ENCODE results near the gene HDAC10.

Gene HDAC10

GRCh38 chr22:50269970-50270665, 19.1 kb upstream of the HDAC10 start, which contains the start of gene MAPK11:
MAPK11 (minus strand) TSS chr22:50270380; CDS start chr22:50270292, 88 bp downstream.
- DNase-seq (ENCODE audit: low read depth), result no peak

- no peak for DNase-seq (ENCODE audit: low read depth)
Measured at GRCh38 chr22:50269573-50269969, 18.5 kb upstream of the HDAC10 start.

DNA sequence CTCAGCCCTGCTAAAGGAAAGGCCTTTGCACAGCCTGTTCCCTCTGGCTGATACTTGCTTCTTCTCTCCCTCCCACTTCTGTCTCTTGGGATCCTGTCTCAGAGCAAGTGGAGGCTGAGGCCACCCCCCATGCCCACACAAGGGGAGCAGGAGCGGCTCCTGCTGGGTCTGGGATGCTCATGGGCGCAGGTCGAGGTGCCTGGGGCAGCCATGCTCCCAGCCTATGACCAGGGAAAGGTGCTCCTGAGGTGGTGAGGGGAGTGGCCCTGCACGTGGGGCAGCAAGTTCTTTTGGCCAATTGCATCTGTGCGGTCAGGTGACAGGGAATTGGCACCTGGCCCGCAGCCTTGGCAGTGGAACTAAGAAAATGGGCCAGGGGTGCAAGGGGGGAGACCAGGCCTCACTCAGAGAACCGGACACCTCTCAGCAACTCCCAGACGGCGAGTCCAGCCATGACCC, 17.6 kb upstream of the HDAC10 start:
- no peak for DNase-seq (ENCODE audit: low read depth)

DNA sequence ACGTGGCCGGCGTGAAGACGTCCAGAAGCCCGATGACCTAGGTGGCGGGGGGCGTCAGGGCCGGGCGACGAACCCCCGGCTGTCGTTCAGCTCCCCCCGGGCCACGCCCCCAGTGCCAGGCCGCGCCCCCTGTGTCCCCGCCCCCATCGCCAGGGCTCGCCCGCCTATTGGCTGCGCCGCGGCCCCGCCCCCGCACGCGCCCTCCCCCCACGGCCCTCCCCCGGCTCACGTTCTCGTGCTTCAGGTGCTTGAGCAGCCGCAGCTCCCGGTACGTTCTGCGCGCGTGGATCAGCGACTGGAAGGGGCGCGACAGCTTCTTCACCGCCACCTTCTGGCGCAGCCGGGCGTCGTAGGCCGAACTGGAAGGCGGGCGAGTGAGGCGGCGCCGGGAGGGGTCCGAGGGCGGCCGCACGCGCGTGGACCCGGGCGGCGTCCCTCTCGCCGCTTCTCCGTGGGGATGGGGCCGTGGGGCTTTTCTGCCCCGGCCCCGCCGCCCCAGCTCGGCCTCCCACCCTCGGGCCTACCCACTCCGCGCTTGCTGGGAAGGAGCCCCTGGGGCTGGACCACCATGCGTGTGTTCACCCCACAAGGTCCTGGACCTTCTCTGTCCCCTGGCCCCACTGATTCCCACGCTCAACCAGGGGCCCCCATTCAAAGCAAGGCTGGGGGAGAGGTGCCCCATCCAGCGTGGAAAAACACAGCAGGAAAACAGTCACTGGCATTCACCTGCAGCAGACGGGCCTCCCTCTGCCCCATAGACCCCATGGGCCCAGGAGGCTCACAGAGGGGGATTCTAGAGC, 16.7 kb upstream of the HDAC10 start:
- DNase-seq (ENCODE audit: low read depth), result no peak

DNA sequence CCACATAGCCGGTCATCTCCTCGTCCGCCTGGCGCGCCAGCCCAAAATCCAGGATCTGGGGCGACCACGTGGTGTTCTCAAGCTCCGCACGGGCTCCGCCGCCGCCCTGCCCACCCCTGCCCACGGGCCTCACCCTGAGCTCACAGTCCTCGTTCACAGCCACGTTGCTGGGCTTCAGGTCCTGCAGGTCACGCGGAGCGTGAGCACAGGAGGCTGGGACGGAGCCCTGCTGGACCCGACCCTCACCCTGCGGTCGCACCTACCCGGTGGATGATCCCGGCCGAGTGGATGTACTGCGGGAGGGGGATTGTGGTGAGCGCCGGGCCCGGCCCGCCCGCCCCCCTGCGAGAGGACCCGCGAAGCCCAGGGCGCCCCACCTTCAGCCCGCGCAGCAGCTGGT, 15.9 kb upstream of the HDAC10 start:
- DNase-seq (ENCODE audit: low read depth), result no peak

- DNase-seq (ENCODE audit: low read depth), result no peak
Measured at GRCh38 chr22:50264946-50265669, 14.0 kb upstream of the HDAC10 start.

DNA sequence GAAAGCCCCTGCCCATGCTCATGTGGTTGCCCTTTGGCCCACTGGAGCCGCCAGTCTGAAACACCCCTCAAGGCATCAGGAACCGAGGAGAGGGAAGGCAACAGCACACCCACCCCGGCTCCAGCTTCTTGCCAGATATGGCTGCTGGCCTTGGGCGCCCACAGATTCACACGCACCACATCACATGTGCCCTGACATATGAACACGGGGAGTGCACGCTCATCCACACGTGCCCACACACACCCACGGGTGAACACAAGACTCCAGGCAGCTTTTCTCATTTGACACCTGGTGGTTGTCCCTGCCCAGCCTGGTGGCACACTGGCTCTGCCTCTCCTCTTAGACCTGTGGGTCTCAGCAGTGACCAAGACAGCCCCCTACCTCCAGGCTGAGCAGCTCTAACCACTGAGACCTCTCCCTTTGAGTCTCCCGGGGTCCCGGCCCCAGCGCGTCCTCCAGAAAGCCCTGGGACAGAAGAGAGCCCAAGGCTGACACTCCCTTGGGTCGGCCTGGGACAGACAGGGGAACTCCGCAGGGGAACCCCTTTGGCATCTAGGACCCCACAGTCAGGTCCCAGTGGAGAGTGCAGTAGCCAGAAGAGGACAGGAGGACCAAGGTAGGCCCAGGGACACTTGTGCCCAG, 13.2 kb upstream of the HDAC10 start:
- no peak for DNase-seq (ENCODE audit: low read depth)

- no peak for DNase-seq (ENCODE audit: low read depth)
Measured at GRCh38 chr22:50262973-50263617, 12.0 kb upstream of the HDAC10 start.

DNA sequence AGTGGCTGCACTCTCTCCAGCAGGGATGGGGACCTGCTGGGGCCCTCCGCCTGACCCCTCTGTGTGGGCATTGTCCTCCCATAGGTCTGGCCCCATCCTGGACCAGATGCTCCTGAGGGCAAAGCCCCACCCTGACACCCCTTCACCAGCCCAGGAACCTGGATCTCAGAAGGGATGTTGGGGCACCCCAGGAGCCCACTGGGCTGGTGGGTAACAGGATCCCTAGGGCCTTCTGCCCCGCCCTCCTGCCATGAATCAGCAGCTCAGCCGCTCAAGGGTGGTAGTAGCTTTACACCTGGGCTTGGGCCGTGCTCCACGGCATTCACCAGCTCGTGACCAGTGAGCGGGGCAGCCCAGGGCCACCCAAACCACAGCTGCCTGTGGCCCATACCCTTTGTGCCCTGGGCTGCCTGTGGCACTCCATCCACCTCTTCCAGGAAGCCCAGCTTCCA, 11.4 kb upstream of the HDAC10 start:
- DNase-seq (ENCODE audit: low read depth), result no peak

- no peak for DNase-seq (ENCODE audit: low read depth)
Measured at GRCh38 chr22:50261615-50262459, 10.8 kb upstream of the HDAC10 start, which contains the start of gene MAPK12. MAPK12 (minus strand) TSS chr22:50261683; CDS start chr22:50261509, 174 bp downstream.

DNA sequence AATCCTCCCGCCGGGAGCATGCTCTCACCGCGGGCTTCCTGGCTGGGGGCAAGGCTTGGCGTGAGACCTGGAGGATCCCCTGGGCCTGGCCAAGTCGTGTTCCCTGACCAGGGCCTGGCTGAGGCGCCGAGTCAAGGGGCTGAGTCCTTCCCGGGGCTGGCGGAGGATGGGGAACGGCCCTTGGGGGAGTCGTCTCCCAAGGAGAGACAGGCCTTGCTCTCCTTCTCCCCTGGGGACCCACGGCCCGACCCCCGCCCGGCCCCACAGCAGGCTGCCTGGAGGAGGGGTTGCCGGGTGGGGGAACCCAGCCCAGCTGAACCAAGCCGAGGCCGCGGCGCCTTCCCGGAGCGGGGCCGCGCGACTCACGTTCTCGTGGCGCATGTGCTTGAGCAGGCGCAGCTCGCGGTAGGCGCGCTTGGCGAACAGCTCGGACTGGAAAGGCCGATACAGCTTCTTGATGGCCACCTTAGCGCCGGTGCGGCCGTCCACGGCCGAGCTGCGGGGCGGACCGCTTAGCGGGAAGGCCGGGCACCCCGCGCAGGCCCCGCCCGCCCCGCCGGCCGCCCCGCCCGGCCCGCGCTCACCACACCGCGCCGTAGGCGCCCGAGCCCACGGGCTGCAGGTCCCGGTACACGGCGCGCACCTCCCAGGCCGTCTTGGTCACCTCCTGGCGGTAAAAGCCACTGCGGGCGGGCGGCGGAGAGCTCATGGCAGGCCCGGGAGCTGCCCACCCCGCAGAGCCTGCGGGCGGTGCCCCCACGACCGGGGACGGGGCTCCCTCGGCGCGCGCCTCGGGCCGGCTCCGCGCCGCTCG, 9.9 kb upstream of the HDAC10 start:
- DNase-seq (ENCODE audit: low read depth), result no peak

GRCh38 chr22:50260434-50260800, 9.4 kb upstream of the HDAC10 start:
- no peak for DNase-seq (ENCODE audit: low read depth)

DNA sequence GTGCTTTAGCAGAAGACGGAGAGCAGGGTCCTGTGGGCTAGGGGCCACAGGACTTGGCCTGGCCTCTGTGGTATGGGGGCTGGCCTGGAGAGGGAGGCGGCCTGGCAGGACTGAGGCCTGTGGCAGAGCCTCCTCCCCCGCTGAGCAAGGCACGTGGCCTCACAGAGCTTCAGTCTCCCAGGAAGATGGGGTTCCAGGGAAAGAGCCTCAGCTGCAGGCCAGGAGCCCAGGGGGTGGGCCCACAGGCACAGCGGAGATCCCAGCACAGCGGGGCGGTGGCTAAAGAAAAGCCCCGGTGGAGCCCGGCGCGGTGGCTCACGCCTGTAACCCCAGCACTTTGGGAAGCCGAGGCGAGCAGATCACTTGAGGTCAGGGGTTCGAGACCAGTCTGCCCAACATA, 8.2 kb upstream of the HDAC10 start:
- no peak for DNase-seq (ENCODE audit: low read depth)

DNA sequence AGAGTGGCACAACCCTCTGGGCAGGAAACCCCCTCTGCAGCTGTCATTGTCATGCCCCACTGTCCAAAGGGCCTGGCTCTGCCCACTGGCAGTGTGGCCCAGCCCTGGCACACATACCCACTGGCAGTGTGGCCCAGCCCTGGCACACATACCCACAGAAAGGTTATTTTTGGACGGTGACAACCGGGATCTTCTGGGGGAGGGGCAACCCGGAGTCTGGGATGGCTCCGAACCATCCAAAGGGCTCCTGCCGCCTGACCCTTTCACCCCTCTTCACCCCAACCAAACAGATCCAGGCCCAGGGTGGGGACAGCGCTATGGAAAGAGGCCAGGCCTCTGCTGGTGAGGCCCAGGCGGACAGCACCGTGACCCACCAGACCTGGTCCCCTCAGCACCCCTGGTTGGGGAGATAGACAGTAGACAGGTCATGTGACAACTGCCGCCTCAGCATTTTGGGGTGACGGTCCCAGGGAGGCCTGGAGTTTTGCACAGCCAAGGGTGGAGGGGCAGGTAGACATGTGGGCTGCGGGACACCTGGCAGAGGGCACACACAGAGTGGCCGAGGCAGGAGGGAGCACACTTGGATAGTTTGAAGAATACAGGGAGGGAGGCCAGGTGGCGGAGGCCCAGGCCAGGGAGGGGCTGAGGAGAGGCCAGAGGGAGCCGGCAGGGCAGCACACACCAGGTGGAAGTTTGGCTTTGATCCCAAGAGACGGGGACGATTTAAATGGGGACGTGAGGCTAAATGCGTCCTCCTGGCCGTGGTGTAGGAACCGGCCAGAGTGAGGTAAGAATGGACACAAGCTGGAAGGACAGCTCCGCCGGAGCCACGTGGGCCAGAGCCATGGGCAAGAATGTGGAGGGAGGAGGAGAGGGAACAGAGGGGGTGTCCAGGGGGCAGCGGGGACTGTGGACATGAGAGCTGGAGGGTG, 7.6 kb upstream of the HDAC10 start:
- DNase-seq (ENCODE audit: low read depth), result no peak

DNA sequence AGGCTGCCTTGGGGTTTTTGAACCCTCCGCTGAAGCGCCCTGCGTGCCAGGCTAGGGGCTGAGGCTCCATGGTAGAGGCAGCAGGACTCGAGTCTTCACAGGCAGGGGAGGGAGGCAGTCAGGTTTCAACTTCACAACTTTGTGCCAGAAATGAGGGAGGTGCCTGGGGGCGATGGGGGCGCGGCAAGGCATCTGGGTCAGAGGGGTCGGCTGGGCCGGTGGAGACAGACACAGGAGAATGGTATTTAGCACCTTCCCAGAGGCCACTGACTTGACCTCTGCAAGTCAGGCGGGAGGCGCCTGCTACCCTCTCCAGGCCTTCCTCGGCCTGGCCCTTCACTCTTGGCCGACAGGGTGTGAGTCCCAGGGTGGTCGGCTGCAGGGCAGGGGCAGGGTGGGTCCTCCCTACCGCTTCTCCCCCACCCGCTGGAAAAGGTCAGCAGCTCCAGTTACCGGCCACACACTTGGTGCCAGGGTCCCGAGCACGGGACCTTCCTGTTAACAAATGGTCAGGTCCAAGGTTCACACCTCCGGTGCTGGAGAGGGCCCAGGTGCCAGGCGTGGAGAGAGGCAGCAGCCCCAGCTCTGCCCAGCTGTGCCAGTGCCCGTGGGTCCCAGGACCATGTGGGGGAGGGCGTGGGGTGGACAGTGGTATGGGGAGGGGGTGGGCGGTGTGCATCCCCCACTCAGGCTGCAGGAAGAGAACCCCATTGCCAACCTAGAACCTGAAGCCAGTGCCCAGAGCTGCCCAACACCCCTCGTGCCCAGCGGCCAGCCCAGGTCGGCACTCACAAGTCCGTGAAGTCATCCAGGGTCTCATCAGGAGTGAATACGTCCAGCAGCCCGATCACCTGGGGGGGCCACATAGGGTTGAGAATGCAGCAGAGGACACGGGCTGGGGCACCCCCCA, 6.6 kb upstream of the HDAC10 start:
- no peak for DNase-seq (ENCODE audit: low read depth)

DNA sequence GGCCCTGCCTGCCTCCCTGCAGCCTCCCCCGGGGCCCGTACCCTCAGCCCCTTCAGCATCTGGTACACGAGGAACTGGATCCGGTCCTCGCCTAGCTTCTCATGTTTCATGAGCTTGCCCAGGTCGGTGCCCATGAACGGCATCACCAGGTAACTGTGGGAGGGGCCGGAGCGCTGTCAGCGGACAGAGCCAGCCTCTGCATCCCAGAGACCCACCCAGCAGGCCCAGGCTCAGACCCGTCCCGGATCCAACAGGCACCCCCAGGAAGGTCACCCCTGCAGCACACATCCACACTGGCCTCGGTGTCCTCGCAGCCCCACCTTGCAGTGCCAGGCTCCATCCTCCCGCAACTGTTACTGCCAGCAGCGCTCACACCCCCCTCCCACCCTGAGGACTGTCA, 6.0 kb upstream of the HDAC10 start:
- no peak for DNase-seq (ENCODE audit: low read depth)

DNA sequence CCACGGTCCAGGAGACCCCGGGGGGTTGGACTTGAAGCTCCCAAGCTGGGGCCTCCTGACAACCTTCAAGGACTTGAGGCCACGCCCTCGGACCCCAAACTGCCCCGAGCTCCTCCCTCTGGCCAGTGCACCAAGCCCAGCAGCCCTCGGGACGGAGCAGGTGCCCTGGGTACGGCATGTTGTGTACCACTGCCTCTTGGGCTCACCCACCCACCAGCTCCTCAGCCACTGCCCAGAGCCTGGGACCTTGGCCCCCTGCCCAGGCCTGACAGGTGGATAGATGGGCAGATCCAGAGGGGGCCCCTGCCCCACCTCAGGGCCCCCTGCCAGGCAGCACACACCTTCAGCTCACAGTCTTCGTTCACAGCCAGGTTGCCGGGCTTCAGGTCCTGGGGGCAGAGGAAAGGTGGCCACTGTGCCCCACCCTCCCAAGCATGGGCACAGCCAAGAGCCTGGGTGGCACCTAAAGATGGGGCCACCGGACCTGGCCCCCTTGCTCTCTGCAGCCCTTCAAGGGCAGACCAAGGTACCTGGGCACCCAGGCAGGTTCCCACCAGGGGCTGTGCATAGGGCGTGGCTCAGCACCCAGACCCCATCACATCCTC, 5.3 kb upstream of the HDAC10 start:
- no peak for DNase-seq (ENCODE audit: low read depth)
